Fibroblast of skin of back (primary cell): Measurements from ENCODE around the gene EFL1.
A peak's percentile ranks its signal among the peaks of the same experiment; 100 is the strongest.
"Not testable (repeated sequence)": the region's sequence is repeated elsewhere in the genome, so short reads cannot be mapped to it uniquely, and the experiment has no call there.

Experiments
- DNase-seq: peaks from one replicate; pipeline ENCODE4 v3.0.0-alpha.2; 2013

EFL1 gene

DNA sequence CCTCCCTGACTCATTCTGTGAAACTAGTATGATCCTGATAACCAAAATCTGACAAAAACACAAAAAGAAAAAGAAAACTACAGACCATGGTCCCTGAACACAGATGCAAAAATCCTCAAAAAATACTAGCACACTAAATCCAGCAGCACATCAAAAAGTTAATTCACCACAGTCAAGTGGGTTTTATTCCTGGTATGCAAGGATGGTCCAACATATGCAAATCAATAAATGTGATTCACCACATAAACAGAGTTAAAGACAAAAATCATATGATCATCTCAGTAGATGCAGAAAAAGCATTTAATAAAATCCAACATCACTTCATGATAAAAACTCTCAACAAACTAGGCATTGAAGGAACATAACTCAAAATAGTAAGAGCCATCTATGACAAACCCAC, 12.9 kb upstream of the EFL1 start:
- no peak for DNase-seq

DNA sequence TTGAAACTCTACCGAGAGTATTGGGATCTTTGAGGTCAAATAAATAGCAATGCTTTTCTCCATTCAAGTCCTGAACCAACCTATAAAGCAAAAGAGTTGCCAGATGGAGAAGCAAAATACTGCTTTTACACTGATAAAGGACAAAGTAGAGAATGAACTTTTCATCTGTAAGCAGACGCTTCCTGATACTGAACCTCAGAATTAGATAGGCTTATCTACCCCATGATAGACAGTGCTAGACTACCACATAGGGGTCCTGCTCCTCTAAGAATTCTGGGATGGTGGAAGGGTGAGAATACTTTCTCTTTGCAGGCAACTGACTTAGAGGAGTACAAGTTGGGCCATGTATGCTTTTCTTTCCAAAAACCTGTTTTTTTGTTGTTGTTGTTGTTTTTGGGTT, 9.6 kb upstream of the EFL1 start:
- DNase-seq = no peak

DNA sequence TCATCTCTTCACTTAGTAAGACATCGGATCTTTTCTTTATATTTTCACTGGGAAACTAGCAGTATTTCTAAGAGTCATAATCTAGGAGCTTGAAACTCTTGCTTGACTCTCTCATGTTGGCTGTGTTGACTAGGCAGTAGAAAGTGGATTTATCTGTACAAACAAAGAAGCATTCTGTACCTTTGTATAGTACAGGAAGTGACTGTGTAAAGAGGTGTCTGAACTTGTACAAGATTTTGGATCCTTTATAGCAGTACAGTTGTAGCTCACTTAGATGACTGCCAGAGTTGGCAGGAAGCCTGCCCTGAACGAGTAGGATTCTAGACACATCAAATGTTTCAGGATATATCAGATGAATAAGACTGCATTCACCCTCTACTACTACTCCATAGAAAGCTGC, 5.9 kb upstream of the EFL1 start:
- not testable (repeated sequence) for DNase-seq

DNA sequence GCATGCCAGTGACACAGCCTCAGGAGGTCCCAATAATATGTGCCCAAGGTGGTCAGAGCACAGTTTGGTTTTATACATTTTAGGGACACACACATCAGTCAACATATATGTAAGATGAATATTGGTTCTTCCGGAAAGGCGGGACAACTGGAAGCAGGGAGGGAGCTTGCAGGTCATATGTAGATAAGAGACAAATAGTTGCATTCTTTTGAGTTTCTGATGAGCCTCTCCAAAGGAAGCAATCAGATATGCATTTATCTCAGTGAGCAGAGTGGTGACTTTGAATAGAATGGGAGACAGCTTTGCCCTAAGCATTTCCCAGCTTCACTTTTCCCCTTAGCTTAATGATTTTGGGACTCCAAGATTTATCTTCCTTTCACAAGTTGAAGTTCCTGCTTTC, 4.6 kb upstream of the EFL1 start:
- DNase-seq = not testable (repeated sequence)

DNA sequence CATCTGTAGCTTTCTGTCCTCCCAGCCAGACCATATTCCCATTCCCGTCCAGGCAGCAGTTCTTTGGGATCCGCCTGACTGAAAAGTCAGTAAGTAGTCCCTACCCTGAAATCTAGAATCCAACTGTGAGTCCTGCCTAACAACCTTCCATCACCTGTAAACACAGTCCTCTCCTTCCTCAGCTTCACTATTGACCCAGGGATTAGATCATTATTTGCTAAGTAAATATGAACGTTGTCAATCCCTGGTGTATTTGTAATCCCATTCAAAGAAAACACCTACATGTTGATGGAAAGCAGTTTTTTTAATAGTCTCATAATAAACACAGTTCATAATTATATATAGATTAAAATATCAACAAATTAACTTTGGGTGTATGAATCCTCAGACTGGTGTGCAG, 816 bp upstream of the EFL1 start:
- no peak for DNase-seq

DNA sequence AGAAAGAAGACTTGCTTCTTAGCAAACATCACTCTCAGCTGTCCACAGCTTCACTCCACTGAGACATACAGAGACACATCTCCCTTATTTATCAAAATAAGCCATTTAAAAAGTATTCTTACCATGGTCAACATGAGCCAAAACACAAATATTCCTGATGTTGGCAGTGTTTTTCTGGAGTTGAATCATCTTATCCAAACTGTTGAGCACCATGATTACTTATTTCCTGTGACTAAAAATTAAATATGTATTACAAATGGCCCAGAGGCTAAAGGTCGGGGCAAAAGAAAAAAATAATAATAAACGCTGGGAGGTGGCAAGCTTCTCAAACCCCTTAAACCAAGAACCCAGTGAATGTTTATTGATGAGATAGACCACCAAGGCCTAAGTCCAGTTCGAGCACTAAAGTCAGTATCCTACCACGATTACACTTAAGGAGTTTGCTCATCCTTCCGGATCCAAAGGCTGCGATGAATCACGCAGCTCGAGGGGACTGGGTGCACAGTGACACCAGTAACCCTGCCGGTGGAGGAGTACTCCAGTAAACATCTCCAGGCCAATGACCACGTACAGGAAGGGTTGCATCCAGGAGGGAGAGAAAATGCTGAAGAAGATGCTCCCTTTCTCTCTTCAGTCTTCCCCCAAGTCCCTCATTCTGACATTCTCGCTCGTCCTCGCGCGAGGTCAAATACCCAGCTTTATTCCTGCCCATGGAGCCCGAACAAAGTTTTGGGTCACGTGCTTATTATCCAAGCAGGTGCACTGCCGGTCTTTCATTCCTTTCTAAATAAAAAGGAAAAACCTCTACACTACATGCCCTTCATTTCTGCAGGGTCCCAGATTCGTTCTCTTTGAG, 740 bp downstream of the EFL1 start:
- DNase-seq = peak; percentile 82

- not testable (repeated sequence) for DNase-seq
Observed at GRCh38 chr15:82248261-82248660, 14.3 kb downstream of the EFL1 start.

DNA sequence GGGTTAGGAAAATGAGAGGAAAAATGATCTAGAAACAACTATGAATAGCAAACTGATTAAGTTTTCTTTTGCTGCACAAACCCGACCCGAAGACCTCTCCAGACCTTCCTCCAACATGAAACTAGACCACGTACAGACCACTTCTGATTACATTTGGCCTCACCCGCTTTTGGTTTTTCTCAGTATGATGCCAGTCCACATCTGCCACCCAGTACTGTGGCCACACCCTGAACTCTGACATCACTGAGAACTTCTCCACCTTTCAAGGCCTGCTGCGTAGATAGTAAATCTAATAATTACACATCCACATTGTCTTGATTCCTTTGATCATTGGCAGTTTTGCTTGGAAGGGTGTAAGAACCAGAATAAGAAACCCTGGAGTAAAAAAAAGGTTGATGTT, 16.6 kb downstream of the EFL1 start:
- not testable (repeated sequence) for DNase-seq

- DNase-seq = not testable (repeated sequence)
Observed at GRCh38 chr15:82243644-82244043, 18.9 kb downstream of the EFL1 start.

- peak; percentile 60 for DNase-seq
Observed at GRCh38 chr15:82241836-82242499, 20.6 kb downstream of the EFL1 start.

DNA sequence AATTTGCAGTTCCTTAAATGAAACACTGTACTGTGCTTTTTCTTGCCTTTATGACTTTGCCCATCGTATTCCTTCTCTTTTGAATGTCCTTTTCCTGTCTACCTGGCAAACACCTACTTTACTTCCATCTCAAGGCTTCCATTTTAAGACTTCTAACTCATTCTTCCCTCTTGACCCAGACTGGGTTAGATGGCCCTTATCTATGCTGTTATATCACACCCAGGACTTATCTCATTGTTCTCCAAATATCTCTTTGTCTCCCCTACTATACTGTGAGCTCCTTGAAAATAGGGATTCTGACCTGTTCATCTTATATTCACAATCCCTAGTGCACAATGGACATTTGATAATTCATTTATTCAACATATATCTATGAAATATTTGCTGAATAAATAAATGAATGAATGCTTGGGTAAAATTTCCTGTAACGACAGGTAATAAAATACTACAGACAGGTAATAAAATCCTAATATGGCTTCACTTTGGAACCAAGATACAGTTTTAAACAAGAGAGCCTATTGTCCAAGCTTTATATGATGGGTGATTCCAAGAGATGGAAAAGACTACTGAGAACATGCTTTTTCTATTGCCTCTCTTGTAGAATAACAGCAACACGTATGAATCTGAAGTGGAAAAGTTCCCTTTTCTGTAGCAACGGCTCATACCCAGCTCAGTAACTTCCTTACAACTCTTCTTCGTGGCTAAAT, 22.7 kb downstream of the EFL1 start:
- no peak for DNase-seq

- DNase-seq = not testable (repeated sequence)
Observed at GRCh38 chr15:82237944-82238534, 24.5 kb downstream of the EFL1 start.

GRCh38 chr15:82231842-82232241, 30.7 kb downstream of the EFL1 start:
- no peak for DNase-seq

- no peak for DNase-seq
Observed at GRCh38 chr15:82231233-82231632, 31.3 kb downstream of the EFL1 start.

DNA sequence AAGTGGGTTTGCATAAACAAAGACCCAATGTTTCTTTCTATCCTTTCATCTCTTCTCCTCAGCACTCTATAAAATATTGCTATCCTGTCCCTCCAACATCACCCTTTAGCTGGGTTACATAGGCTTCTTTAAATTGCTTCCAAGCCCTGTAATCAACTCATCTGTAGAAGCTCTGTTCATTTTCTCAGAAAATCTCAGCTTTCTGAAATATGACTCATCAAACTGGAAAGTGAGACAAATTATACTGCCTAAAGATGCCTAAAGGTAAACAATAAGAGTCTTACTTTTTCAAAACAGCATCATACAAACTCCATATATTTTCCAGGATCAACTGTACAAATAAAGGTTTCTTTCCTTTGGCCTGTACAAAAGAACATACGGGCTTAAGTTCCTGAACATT, 33.8 kb downstream of the EFL1 start:
- DNase-seq = peak; percentile 9

- DNase-seq = not testable (repeated sequence)
Observed at GRCh38 chr15:82221535-82221934, 41.0 kb downstream of the EFL1 start.

- not testable (repeated sequence) for DNase-seq
Observed at GRCh38 chr15:82216092-82216491, 46.4 kb downstream of the EFL1 start.

GRCh38 chr15:82212201-82212600, 50.3 kb downstream of the EFL1 start:
- peak; percentile 7 for DNase-seq

DNA sequence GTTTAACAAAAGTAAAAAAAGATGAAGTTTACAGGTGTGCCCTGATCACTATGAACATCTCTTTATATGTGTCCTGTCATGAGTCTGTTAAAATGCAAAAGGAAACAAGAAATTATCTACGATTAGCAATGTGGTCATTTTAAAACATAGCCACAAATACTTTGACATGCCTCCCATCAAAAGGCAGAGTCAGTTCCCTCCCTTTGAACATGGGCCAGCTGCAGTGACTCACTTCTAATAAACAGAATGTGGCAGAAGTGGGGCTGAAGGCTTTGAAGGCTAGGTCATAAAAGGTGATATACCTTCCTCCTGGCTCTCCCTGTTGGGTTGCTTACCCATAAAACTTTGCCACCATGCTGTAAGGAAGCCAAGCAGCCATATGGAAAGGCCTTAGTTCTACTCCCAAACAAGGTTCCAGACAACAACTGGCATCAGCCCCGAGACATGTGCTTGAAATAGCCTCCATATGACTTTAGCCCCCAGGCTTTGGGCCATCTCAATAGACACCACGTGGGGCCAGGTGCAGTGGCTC, 52.4 kb downstream of the EFL1 start:
- DNase-seq = peak; percentile 27

DNA sequence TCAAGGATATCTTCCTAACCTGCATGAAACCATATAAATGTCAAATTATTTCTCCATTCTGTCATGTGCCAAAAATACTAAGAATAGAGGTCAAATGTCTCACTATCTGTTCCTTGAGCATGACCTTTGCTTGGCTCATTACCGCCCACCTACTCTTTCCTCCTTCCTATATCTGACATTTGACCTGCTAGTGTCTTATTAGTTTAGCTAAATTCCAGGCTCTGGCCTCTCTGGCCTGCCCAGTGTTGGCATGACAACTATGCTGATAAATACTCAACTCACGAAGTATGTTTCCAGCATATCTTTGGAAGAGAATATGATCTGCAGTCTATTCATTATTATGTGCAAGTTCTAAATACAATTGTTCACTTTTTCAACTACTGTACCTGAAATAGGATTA, 58.0 kb downstream of the EFL1 start:
- DNase-seq = not testable (repeated sequence)

GRCh38 chr15:82197733-82198594, 64.6 kb downstream of the EFL1 start:
- peak; percentile 79 for DNase-seq

DNA sequence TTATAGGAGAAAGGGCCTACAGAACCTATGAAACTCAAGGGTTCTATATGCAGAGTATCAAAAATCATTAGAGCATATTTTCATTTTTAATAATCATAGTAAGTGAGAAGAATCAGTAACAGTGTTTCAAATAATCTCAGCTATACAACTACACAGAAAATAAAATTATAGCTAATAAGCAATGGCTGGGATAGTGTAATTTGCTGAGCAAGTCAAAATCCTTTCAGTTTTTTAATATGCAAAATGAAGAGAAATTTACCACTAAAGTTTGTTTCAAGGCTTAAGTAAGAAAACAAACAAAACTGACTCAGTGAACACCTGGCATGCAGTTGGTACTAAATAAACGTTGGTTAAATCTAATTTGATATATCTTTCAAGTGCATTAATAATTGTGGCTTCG, 66.2 kb downstream of the EFL1 start:
- DNase-seq = no peak
